Chondrocyte (in vitro differentiated cells): ENCODE results near the gene FGD3. TPM values are rescaled to one million over a fixed set of nuclear protein-coding genes. Genes with fewer than 3 reads are reported as not detected.

Experiments used
- DNase-seq: peaks from one replicate; pipeline ENCODE4 v3.0.0; 2021; ENCODE audit warnings: mixed read lengths, low spot score
- H3K27ac Mint-ChIP-seq: one replicate; pipeline ENCODE4 v1.8.0; 2021; ENCODE audit warnings: mild to moderate bottlenecking, moderate library complexity, mixed read lengths; ENCODE audit not compliant: unreplicated experiment
- H3K27me3 Mint-ChIP-seq: 2 replicates; pipeline ENCODE4 v1.8.0; 2021; ENCODE audit warnings: low read depth, mixed read lengths
- H3K36me3 Mint-ChIP-seq: 2 replicates; pipeline ENCODE4 v1.8.0; 2021; ENCODE audit warnings: low read depth, mixed read lengths
- H3K4me1 Mint-ChIP-seq: 2 replicates; pipeline ENCODE4 v1.8.0; 2021; ENCODE audit warnings: low read depth, mild to moderate bottlenecking, mixed read lengths
- H3K4me3 Mint-ChIP-seq: one replicate; pipeline ENCODE4 v1.8.0; 2021; ENCODE audit warnings: mild to moderate bottlenecking, moderate library complexity, mixed read lengths; ENCODE audit not compliant: unreplicated experiment
- H3K9me3 Mint-ChIP-seq: 2 replicates; pipeline ENCODE4 v1.8.0; 2021; ENCODE audit warnings: low read depth, mixed read lengths
- CTCF ChIP-seq: fragments of 200-600 bp; sonication (generic); IDR thresholded peaks from 2 replicates; pipeline ENCODE4 v1.5.0; 2021; ENCODE audit warnings: antibody characterized with exemption, mild to moderate bottlenecking, moderate library complexity
- total RNA-seq: library from RNA; stranded (reverse); gene quantifications from 3 replicates; pipeline ENCODE4 v1.2.1, GENCODE V29; 2021

FGD3 gene
- total RNA-seq, 1 donor from 2014 or later: not detected

- no peaks in the 10 kb centered on the region for H3K4me1 Mint-ChIP-seq
- TF ChIP-seq CTCF: no peak
- no peaks in the 10 kb centered on the region for H3K27me3 Mint-ChIP-seq
- no peaks in the 10 kb centered on the region for H3K9me3 Mint-ChIP-seq
- H3K36me3 Mint-ChIP-seq: no peaks in the 10 kb centered on the region
- no peak overlapping the region for H3K27ac Mint-ChIP-seq
- no peak for DNase-seq
- H3K4me3 Mint-ChIP-seq: no peak overlapping the region
Measured at GRCh38 chr9:93024986-93025630, 77.8 kb downstream of the FGD3 start.

GRCh38 chr9:93025736-93026135 lies 78.4 kb downstream of the FGD3 start:
- no peak for DNase-seq
- H3K27ac Mint-ChIP-seq: no peak overlapping the region
- H3K4me3 Mint-ChIP-seq: no peak overlapping the region
- no peaks in the 10 kb centered on the region for H3K9me3 Mint-ChIP-seq
- no peaks in the 10 kb centered on the region for H3K36me3 Mint-ChIP-seq
- no peaks in the 10 kb centered on the region for H3K4me1 Mint-ChIP-seq
- no peak for TF ChIP-seq CTCF
- peaks cover 2% of the 10 kb centered on the region for H3K27me3 Mint-ChIP-seq

GRCh38 chr9:93026640-93027039 lies 79.3 kb downstream of the FGD3 start:
- H3K9me3 Mint-ChIP-seq: no peaks in the 10 kb centered on the region
- no peak overlapping the region for H3K4me3 Mint-ChIP-seq
- no peak for DNase-seq
- no peaks in the 10 kb centered on the region for H3K36me3 Mint-ChIP-seq
- peaks cover 11% of the 10 kb centered on the region for H3K27me3 Mint-ChIP-seq
- H3K4me1 Mint-ChIP-seq: no peaks in the 10 kb centered on the region
- H3K27ac Mint-ChIP-seq: no peak overlapping the region
- no peak for TF ChIP-seq CTCF

GRCh38 chr9:93027750-93028149 lies 80.4 kb downstream of the FGD3 start:
- Mint-ChIP-seq H3K27ac (no peak overlapping the region), H3K9me3 (no peaks in the 10 kb centered on the region), H3K4me1 (no peaks in the 10 kb centered on the region), H3K4me3 (no peak overlapping the region), H3K27me3 (peaks cover 20% of the 10 kb centered on the region), H3K36me3 (no peaks in the 10 kb centered on the region)
- no peak for TF ChIP-seq CTCF
- DNase-seq: no peak

GRCh38 chr9:93028448-93029006 lies 81.2 kb downstream of the FGD3 start:
- Mint-ChIP-seq H3K4me1 (peaks cover 3% of the 10 kb centered on the region), H3K4me3 (no peak overlapping the region), H3K9me3 (no peaks in the 10 kb centered on the region), H3K27me3 (peaks cover 23% of the 10 kb centered on the region), H3K36me3 (no peaks in the 10 kb centered on the region), H3K27ac (no peak overlapping the region)
- DNase-seq: no peak
- no peak for TF ChIP-seq CTCF
